ENCODE results near the gene KRT78. TPM values are rescaled to one million over a fixed set of nuclear protein-coding genes. Genes with fewer than 3 reads are reported as not detected.

Gene KRT78
- total and polyA plus RNA-seq, 11 donors: 0.14 TPM; not detected in 10

- intact Hi-C loops (cut with DNase I): no loop called here
- 66 to 73% (median 70%) methylated on average over 4 of the region's 4 CpGs; no CpG with 5 or more reads in 1 of the 4 donors for WGBS, 4 donors
- peaks cover 0 to 32% (median 0%) of the 10 kb centered on the region in 9 donors for H3K27me3 ChIP-seq
- DNase-seq: no peak
- no peak for ATAC-seq
- H3K36me3 ChIP-seq: no peaks in the 10 kb centered on the region
- no peak overlapping the region for H3K27ac ChIP-seq
- TF ChIP-seq POLR2A (IDR thresholded peaks at IDR 0.05) (no peak), CTCF (IDR thresholded peaks at IDR 0.05) (no peak)
- H3K4me1 ChIP-seq: no peaks in the 10 kb centered on the region
- H3K4me3 ChIP-seq: no peak overlapping the region
- H3K9me3 ChIP-seq: no peaks in the 10 kb centered on the region
Measured at GRCh38 chr12:52834727-52835001, 14.1 kb downstream of the KRT78 start.

- Histone ChIP-seq H3K4me1 (no peaks in the 10 kb centered on the region), H3K4me3 (no peak within 1 kb of the TSS), H3K27me3 (peaks cover 0 to 27% (median 0%) of the 10 kb centered on the region in 9 donors), H3K9me3 (no peaks in the 10 kb centered on the region), H3K36me3 (no peaks in the 10 kb centered on the region), H3K27ac (no peak within 1 kb of the TSS)
- TF ChIP-seq POLR2A (IDR thresholded peaks at IDR 0.05) (no peak), CTCF (IDR thresholded peaks at IDR 0.05) (no peak)
- ATAC-seq (no peak), DNase-seq (no peak)
- intact Hi-C loops (cut with DNase I): no loop called here
- 81 to 87% (median 83%) methylated on average over 14 to 22 of the region's 22 CpGs for WGBS, 4 donors
Measured at GRCh38 chr12:52833922-52834726, 14.7 kb downstream of the KRT78 start, which contains the start of gene KRT79. TSS of gene KRT79 (minus strand) at chr12:52834311. CDS start at chr12:52834260, 51 bp downstream.

- DNase-seq: no peak
- no peak for TF ChIP-seq POLR2A (IDR thresholded peaks at IDR 0.05)
- no peak for TF ChIP-seq CTCF (IDR thresholded peaks at IDR 0.05)
- H3K27me3 ChIP-seq: peaks cover 0 to 19% (median 0%) of the 10 kb centered on the region in 9 donors
- WGBS, 4 donors: 91 to 94% (median 92%) methylated on average over 16 to 20 of the region's 20 CpGs
- no peak overlapping the region for H3K27ac ChIP-seq
- no peaks in the 10 kb centered on the region for H3K36me3 ChIP-seq
- H3K4me3 ChIP-seq: no peak overlapping the region
- no peaks in the 10 kb centered on the region for H3K9me3 ChIP-seq
- no peak for ATAC-seq
- H3K4me1 ChIP-seq: no peaks in the 10 kb centered on the region
- intact Hi-C loops (cut with DNase I): no loop called here
Measured at GRCh38 chr12:52832985-52833905, 15.5 kb downstream of the KRT78 start.

GRCh38 chr12:52832451-52832850 lies 16.3 kb downstream of the KRT78 start:
- intact Hi-C loops (cut with DNase I): no loop called here
- H3K27ac ChIP-seq: no peak overlapping the region
- H3K27me3 ChIP-seq: peaks cover 0 to 16% (median 0%) of the 10 kb centered on the region in 9 donors
- DNase-seq (no peak), ATAC-seq (no peak)
- no peak overlapping the region for H3K4me3 ChIP-seq
- H3K4me1 ChIP-seq: no peaks in the 10 kb centered on the region
- no peaks in the 10 kb centered on the region for H3K9me3 ChIP-seq
- WGBS, 4 donors: 65 to 77% (median 66%) methylated on average over 3 of the region's 3 CpGs
- no peaks in the 10 kb centered on the region for H3K36me3 ChIP-seq
- TF ChIP-seq CTCF (IDR thresholded peaks at IDR 0.05): no peak
- no peak for TF ChIP-seq POLR2A (IDR thresholded peaks at IDR 0.05)

All from heart left ventricle (tissue), 16 donors.